ENCODE measurements around the gene GPS2. TPM values are rescaled to one million over a fixed set of nuclear protein-coding genes. Genes with fewer than 3 reads are reported as not detected.

The GPS2 gene
- total and polyA plus RNA-seq, 10 of the 15 experiments (the other 5 are each of a cell fraction or from before 2014, with no cell fraction given): 10.2 to 96.4 (median 42.5) TPM

DNA sequence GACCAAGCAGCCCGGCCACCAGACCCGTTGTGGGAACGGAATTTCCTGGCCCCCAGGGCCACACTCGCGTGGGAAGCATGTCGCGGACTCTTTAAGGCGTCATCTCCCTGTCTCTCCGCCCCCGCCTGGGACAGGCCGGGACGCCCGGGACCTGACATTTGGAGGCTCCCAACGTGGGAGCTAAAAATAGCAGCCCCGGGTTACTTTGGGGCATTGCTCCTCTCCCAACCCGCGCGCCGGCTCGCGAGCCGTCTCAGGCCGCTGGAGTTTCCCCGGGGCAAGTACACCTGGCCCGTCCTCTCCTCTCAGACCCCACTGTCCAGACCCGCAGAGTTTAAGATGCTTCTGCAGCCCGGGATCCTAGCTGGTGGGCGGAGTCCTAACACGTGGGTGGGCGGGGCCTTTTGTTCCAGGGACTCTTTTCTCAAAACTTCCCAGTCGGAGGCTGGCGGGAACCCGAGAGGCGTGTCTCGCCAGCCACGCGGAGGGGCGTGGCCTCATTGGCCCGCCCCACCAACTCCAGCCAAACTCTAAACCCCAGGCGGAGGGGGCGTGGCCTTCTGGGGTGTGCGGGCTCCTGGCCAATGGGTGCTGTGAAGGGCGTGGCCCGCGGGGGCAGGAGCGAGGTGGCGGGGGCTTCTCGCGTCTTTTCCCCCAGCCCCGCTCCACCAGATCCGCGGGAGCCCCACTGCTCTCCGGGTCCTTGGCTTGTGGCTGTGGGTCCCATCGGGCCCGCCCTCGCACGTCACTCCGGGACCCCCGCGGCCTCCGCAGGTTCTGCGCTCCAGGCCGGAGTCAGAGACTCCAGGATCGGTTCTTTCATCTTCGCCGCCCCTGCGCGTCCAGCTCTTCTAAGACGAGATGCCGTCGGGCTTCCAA is 33.8 kb downstream of the GPS2 start, which contains the start of gene SLC2A4 (continued):
- TF ChIP-seq BCLAF1 (IDR thresholded peaks at IDR 0.05) (no peak), NFYB (IDR thresholded peaks at IDR 0.05; ENCODE audit: insufficient read depth, low read depth, low read length) (0 out of 2 replicates have a peak, but pooled peaks have one; percentile 29), ZZZ3 (IDR thresholded peaks at IDR 0.05; ENCODE audit: control insufficient read depth, insufficient read length, low read depth) (no peak), HCFC1 (IDR thresholded peaks at IDR 0.05; ENCODE audit: low read length) (no peak), RELA (IDR thresholded peaks at IDR 0.05; ENCODE audit: borderline replicate concordance, partially characterized antibody) (no peak), MTA2 (IDR thresholded peaks at IDR 0.05; ENCODE audit: low read depth) (no peak), MYC (IDR thresholded peaks at IDR 0.05; ENCODE audit: insufficient read depth, insufficient read length, insufficient replicate concordance, low read length, severe bottlenecking) (peak; percentile 49), NRF1 (conservative IDR thresholded peaks at IDR 0.05; ENCODE audit: low read depth, low read length) (no peak), TCF12 (IDR thresholded peaks at IDR 0.05; ENCODE audit: low read depth, low read length) (no peak), ELK1 (IDR thresholded peaks at IDR 0.05; ENCODE audit: low read depth, low read length) (no peak), NKRF (conservative IDR thresholded peaks at IDR 0.05) (no peak; the same call in 1 of the 2 replicates), USF2 (IDR thresholded peaks at IDR 0.05; ENCODE audit: borderline replicate concordance, low read depth, low read length) (no peak), KAT2A (conservative IDR thresholded peaks at IDR 0.05; ENCODE audit: control insufficient read depth, low read depth, low read length) (no peak), KLF5 (IDR thresholded peaks at IDR 0.05; ENCODE audit: partially characterized antibody) (no peak)
- TF ChIP-seq, protein P1, sequence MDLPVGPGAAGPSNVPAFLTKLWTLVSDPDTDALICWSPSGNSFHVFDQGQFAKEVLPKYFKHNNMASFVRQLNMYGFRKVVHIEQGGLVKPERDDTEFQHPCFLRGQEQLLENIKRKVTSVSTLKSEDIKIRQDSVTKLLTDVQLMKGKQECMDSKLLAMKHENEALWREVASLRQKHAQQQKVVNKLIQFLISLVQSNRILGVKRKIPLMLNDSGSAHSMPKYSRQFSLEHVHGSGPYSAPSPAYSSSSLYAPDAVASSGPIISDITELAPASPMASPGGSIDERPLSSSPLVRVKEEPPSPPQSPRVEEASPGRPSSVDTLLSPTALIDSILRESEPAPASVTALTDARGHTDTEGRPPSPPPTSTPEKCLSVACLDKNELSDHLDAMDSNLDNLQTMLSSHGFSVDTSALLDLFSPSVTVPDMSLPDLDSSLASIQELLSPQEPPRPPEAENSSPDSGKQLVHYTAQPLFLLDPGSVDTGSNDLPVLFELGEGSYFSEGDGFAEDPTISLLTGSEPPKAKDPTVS (IDR thresholded peaks at IDR 0.05; ENCODE audit: low read depth, low read length): no peak
- TF ChIP-seq, protein P2, sequence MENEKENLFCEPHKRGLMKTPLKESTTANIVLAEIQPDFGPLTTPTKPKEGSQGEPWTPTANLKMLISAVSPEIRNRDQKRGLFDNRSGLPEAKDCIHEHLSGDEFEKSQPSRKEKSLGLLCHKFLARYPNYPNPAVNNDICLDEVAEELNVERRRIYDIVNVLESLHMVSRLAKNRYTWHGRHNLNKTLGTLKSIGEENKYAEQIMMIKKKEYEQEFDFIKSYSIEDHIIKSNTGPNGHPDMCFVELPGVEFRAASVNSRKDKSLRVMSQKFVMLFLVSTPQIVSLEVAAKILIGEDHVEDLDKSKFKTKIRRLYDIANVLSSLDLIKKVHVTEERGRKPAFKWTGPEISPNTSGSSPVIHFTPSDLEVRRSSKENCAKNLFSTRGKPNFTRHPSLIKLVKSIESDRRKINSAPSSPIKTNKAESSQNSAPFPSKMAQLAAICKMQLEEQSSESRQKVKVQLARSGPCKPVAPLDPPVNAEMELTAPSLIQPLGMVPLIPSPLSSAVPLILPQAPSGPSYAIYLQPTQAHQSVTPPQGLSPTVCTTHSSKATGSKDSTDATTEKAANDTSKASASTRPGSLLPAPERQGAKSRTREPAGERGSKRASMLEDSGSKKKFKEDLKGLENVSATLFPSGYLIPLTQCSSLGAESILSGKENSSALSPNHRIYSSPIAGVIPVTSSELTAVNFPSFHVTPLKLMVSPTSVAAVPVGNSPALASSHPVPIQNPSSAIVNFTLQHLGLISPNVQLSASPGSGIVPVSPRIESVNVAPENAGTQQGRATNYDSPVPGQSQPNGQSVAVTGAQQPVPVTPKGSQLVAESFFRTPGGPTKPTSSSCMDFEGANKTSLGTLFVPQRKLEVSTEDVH (IDR thresholded peaks at IDR 0.05; ENCODE audit: low read depth, partially characterized antibody): no peak

Data from GM12878 (cell line).